HepG2 (cell line): ENCODE results near the gene TXNDC9. TPM values are rescaled to one million over a fixed set of nuclear protein-coding genes. Genes with fewer than 3 reads are reported as not detected.

ENCODE experiments used
- CBX2 ChIP-seq, 2 experiments: fragments of 200-600 bp in 1 of 2; sonication (generic); formaldehyde crosslinking in 1 of 2; IDR thresholded peaks; 2 replicates each; pipeline versions ENCODE4 v1.7.0 to v1.8.1; 2018 to 2022; ENCODE audit warnings: low read depth in 2 of 2, low read length in 1 of 2, mild to moderate bottlenecking in 1 of 2, missing genetic modification reagents in 1 of 2
- CHCHD3 ChIP-seq: sonication (generic); formaldehyde crosslinking; IDR thresholded peaks from 2 replicates; pipeline ENCODE4 v1.8.0; 2022; ENCODE audit warnings: mild to moderate bottlenecking, missing genetic modification reagents, moderate library complexity
- KDM2A ChIP-seq: sonication (generic); formaldehyde crosslinking; IDR thresholded peaks from 2 replicates; pipeline ENCODE4 v1.4.0; 2020; ENCODE audit warnings: low read depth, missing genetic modification reagents, borderline replicate concordance
- KIAA2018 ChIP-seq: sonication (generic); formaldehyde crosslinking; IDR thresholded peaks from 2 replicates; pipeline ENCODE4 v1.5.0; 2020; ENCODE audit warnings: mild to moderate bottlenecking, missing genetic modification reagents, borderline replicate concordance
- NPAS2 ChIP-seq: sonication (generic); formaldehyde crosslinking; IDR thresholded peaks from 2 replicates; pipeline ENCODE4 v1.8.0; 2022; ENCODE audit warnings: mild to moderate bottlenecking, missing genetic modification reagents, borderline replicate concordance
- SMYD3 ChIP-seq: sonication (generic); formaldehyde crosslinking; IDR thresholded peaks from 2 replicates; pipeline ENCODE4 v1.8.1; 2023; ENCODE audit warnings: mild to moderate bottlenecking, missing genetic modification reagents
- SUZ12 ChIP-seq: fragments of 150-350 bp; IDR thresholded peaks from 2 replicates; pipeline ENCODE4 v1.6.1; 2014; ENCODE audit warnings: low read depth, low read length
- ZNF205 ChIP-seq: IDR thresholded peaks from 2 replicates; pipeline ENCODE4 v1.6.1; 2018; ENCODE audit warnings: missing biosample characterization, missing genetic modification reagents
- ZNF224 ChIP-seq: sonication (generic); formaldehyde crosslinking; IDR thresholded peaks from 2 replicates; pipeline ENCODE4 v1.5.0; 2020; ENCODE audit warnings: mild to moderate bottlenecking, missing genetic modification reagents
- ZNF510 ChIP-seq: sonication (generic); formaldehyde crosslinking; IDR thresholded peaks from 2 replicates; pipeline ENCODE4 v1.4.0; 2020; ENCODE audit warnings: low read depth, mild to moderate bottlenecking, missing genetic modification reagents
- ZNF629 ChIP-seq: sonication (generic); formaldehyde crosslinking; conservative IDR thresholded peaks from 2 replicates; pipeline ENCODE4 v1.5.0; 2020; ENCODE audit warnings: missing genetic modification reagents
- ZNF770 ChIP-seq: sonication (generic); formaldehyde crosslinking; IDR thresholded peaks from 2 replicates; pipeline ENCODE4 v1.5.0; 2020; ENCODE audit warnings: mild to moderate bottlenecking, missing genetic modification reagents
- polyA plus RNA-seq, 8 experiments: library from polyadenylated mRNA; depleted of rRNA in 3 of 8; stranded (reverse) in 7 of 8; unstranded in 1 of 8; fragments of >200 nt; fragmentation: Illumina TruSeq in 4 of 8; extraction: Trizol in 4 of 8; gene quantifications; 2 replicates each; pipeline versions ENCODE4 v1.2.1 to v1.2.3, GENCODE V29; 2011 to 2016; ENCODE audit warnings: low read depth in 4 of 8, missing spikeins in 1 of 8, mixed read lengths in 1 of 8; ENCODE audit not compliant: insufficient read depth in 1 of 8
- total RNA-seq, 5 experiments: library from RNA; depleted of rRNA; stranded (reverse); fragments of >200 nt; fragmentation: Illumina TruSeq; extraction: Trizol; gene quantifications; 2 replicates each; pipeline ENCODE4 v1.2.3, GENCODE V29; 2016; ENCODE audit warnings: low read depth in 1 of 5
- TF ChIP-seq, protein P1 (sequence below): IDR thresholded peaks from 2 replicates; pipeline ENCODE4 v1.6.1; 2016; ENCODE audit warnings: mild to moderate bottlenecking

The TXNDC9 gene
- total and polyA plus RNA-seq, 2 of the 13 experiments (the other 11 are each of a cell fraction or from before 2014, with no cell fraction given): 35.2 to 94.6 TPM

DNA sequence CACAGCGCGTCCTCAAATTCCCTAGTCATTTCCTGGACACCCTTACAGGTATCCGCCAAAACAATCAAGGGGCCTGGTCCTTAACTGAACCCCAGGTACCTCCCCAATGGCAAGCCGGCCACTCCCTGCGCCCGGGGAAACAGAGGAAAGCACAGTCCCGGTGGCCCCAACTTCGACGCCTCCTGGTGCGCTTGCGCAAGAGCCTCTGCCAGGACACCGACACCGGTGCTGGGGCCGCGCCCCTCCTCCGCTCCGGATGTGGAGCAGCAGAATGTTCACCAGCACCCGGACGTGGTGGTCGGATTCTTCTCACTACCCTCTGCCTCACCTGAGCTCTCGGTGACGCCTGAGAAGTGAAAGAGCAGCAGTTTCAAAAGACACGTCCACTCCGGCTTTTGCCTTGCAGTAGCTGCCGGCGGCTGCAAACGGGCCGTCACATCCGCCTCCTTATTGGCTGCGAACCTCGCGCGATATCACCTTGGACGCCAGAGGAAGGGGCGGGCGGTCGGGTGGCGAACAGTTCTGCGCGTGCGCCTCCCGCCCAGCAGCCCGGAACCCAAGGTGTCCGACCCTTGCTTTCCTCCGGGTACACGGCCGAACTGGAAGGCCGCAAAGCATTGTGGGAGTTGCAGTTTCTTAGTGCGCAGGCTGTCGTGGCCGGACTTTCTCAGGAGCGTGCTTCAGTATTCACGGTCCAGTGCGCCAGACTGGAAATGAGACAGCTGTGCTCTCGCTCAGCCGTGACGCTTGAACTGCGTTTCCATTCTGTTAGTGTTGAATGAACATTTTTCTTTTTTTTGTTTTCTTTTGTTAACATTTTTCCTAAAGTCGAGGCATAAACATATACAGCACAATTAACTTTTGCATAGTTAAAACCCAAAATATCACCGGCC, at the start of gene TXNDC9 (continued):
- TF ChIP-seq KIAA2018 (CRISPR knock-in tag): peak; percentile 87; the same call in 1 of the 2 replicates
- TF ChIP-seq SMYD3: no peak; the same call in 1 of the 2 replicates
- TF ChIP-seq, protein P1, sequence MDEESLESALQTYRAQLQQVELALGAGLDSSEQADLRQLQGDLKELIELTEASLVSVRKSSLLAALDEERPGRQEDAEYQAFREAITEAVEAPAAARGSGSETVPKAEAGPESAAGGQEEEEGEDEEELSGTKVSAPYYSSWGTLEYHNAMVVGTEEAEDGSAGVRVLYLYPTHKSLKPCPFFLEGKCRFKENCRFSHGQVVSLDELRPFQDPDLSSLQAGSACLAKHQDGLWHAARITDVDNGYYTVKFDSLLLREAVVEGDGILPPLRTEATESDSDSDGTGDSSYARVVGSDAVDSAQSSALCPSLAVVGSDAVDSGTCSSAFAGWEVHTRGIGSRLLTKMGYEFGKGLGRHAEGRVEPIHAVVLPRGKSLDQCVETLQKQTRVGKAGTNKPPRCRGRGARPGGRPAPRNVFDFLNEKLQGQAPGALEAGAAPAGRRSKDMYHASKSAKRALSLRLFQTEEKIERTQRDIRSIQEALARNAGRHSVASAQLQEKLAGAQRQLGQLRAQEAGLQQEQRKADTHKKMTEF (CRISPR knock-in tag): peak; percentile 88
- TF ChIP-seq ZNF629 (CRISPR knock-in tag): 0 out of 2 replicates have a peak, but pooled peaks have one; percentile 19
- no peak for TF ChIP-seq CBX2 (IDR thresholded peaks at IDR 0.05; ENCODE audit: low read depth, low read length)
- TF ChIP-seq CBX2 (CRISPR knock-in tag; IDR thresholded peaks at IDR 0.05; ENCODE audit: low read depth): no peak
- TF ChIP-seq ZNF770 (CRISPR knock-in tag): peak; percentile 78
- TF ChIP-seq ZNF224 (CRISPR knock-in tag): no peak
- no peak for TF ChIP-seq NPAS2 (CRISPR knock-in tag)
- no peak for TF ChIP-seq CHCHD3 (CRISPR knock-in tag)
- TF ChIP-seq SUZ12: peak; percentile 92
- peak; percentile 98 for TF ChIP-seq KDM2A (CRISPR knock-in tag)
- TF ChIP-seq ZNF205 (CRISPR knock-in tag): peak; percentile 88; the same call in 1 of the 2 replicates
- no peak for TF ChIP-seq ZNF510 (CRISPR knock-in tag)
